HG03432 (cell line): ENCODE results near the gene LAMP2.

Source experiments
- ATAC-seq: cut with Tn5 transposase; IDR thresholded peaks from one replicate; pipeline ENCODE4 v1.9.1; 2021; ENCODE audit warnings: mild to moderate bottlenecking, moderate library complexity; ENCODE audit not compliant: unreplicated experiment

LAMP2 gene

DNA sequence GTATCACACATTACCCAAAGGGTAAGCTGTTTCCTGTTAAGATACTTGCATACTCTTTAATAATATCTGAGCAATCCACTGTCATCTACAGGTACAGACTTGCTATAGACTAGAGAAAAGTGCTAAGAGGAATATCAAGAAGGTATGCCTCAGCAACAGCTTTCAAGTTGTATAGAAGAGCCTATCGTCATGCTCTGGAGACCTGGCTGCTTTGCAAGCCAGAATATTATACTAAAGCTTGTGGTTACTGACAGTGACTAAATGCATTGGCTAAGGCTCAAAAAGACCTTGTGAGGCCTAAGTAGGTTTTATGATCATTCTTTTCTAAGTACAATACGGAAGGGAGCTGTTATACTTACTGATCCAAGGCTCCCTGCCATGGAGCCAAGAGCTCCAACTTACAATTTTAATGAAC lies 11.3 kb downstream of the LAMP2 start:
- ATAC-seq: peak; percentile 93

DNA sequence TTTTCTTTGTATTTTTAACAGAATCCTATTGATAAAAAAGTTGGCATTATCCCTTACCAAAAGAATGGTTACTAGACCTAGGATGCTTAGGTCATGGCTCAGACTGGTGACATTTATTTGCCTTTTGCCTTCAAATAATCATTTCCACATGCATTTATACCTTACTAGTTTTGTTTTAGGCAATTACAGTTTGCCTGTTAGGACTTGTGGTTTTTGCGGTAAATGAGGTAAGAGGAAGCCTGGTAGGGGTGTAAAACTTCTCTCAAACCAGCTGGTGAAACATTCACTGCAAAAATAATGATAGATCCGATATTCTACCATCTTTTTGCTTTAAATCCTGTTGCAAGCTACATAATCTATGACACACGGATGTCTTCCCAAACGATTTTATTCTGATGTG lies 12.1 kb downstream of the LAMP2 start:
- no peak for ATAC-seq

DNA sequence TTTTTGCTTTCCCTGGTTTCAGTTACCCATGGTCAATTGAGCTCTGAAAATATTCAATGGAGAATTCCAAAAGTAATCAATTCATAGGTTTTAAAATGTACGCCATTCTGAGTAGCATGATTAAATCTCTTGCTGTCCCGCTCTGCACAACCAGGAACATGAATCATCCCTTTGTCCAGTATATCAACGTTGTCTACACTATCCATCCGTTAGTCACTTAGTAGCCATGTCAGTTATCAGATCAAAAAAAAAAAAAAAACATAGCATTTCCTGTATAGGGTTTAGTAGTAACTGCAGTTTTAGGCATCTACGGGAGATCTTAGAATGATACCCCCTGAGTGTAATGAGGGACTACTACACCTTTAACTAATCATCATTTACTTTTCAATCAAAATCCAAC lies 15.1 kb downstream of the LAMP2 start:
- no peak for ATAC-seq

DNA sequence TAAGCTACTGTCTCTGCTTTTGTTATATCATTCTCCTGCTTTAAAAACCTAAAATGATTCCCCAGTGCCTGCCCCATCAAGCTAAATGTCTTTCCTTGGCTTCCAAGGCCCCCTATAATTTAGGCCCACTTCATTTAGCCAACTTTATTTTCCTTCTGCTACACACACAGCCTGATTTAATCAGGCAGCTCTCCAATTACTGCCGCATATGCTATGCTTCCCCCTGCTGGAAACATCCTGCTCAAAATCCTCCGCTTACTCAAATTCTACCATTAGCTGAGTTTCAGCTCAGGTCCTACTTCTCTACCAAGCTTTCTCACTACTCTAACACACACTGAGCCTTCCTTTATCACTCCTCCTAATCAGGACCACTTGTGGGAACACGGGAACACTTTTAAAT lies 17.0 kb downstream of the LAMP2 start:
- peak; percentile 42 for ATAC-seq

DNA sequence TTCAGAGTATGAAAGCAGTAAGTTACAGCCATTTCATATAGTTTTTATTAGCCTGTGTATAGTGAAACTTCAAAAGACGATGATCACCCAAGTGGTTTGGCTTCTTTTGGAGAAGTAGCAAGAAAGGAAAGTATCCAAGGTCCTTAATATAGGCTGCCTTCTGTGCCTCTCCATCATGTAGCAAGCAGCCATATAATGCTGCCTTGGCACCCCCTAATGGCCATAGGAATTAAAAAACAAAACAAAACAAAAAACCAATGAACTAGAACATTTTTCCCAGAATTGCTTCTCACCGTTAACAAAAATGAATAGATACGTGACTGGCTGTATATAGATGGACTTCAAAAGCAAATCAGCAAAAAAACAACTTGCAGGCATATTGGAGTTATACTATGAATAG lies 18.9 kb downstream of the LAMP2 start:
- no peak for ATAC-seq

DNA sequence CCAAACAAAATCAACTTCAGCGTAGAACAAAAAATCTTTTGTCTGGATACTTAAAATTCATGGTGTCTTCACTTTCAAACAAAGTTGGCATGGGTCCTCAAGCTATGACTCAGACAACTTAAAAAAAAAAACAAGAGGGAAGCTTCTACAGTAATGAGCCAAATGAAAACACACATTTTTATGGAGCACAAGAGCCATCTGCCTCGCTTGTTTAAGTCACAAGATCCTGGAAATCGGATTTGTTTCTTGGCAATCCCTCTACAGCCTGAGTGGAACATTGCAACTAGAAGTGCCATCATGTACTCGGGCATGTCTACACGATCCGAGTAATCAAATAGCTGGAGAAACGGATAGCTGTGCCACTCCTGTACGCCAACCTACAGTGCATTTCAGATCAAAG lies 22.6 kb downstream of the LAMP2 start:
- no peak for ATAC-seq

DNA sequence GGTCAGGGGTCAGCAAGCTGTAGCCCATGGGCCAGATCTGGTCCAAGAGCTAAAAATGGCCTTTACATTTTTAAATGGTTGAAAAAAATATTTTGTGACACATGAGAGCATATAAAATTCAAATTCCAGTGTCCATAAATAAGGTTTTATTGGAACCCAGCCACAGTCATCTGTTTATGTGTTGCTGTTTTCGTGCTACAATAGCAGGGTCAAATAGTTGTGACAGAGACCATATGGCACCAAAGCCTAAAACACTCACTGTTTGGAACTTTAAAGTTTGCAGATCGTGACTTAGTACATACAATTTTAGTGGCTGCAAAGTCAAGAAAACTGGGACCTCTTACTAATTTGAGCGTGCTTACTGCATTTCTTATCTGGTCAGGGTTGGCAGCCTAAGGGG lies 29.2 kb downstream of the LAMP2 start:
- ATAC-seq: no peak

DNA sequence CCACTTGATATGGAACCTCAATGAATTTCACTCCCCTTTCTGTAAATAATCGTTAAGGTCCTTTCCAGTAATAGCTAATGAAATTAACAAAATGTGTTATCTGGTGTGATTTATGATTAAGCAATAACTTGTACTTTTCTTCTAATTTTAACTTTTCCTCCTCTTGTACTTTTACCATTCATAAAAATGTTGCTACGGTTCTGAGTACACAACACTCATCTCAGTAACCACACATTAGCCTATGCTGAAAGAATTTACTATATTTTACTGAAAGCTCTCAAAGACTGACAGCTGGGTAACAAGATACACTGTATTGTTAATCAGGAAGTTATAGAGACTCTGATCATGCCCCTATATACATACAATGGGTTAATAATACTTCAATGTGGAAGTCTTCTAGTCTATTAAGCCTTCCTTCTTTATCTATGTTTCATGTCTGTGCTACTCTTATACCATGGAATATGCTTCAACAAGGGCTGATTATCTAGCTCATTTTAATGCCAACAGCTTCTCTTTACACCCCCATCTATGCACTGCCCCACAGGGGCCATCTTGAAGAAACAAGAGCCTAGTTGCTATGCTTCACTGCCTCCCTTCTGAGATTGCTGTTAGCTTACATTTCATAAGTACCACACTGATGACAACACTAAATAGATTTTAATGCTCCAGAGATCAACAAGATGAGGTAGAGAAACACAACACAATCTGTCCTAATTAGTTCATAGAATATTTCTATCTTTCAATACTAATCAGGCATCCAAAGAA lies 39.1 kb downstream of the LAMP2 start:
- peak; percentile 50 for ATAC-seq

DNA sequence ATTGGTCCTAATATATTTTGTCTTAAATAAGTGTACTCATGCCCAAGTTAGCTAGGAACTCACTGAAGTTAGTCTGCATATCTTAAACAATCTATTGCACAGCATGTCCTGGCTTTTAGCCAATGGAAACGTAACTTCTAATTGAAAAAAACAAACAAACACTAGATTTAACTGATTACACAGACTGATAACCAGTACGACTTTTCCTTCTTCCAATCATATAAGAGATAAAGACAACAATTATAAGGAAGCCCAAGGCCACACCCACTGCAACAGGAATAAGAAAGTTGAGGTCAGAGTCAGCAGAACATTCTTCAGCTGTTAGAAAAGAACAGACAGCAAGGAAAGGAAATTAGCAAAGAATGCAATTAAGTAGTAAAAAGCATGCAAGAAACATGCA lies 40.8 kb downstream of the LAMP2 start:
- ATAC-seq: no peak

DNA sequence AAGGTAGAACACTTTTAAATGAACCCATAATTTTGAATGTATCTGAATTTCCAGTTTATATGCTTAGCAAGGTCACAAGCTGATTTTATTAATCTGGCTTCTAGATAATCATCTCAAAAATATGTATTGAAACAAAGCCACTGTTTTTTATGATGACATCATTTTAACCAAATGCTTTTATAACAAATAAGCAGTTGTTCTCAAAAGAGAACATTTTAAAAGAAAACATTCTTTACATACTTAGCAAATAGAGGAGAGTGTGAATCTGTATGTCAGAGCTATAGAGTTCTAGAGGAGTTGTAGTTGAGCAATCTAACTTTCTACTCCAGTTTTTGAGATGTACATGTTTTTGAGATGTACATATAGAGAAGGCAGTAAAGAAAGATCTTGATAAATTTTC lies 42.5 kb downstream of the LAMP2 start:
- no peak for ATAC-seq

DNA sequence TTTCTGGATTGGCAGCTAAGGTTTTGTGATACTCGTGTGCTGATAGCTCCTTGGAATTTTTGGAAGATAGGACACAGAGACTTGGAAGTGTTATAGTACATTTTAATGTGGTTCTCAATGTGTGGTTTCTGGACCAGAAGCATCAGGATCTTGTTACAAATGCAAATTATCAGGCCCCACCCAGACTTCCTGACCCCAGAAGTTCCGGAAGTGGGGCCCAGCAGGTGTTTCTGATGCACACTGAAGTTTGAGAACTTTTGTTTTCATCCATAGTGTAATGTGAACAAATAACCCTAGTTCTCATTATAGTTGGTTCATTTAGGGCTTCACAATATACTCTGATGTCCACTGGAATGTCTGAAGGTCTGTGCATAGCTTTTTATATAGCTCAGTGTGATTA lies 49.6 kb downstream of the LAMP2 start:
- peak; percentile 65 for ATAC-seq

DNA sequence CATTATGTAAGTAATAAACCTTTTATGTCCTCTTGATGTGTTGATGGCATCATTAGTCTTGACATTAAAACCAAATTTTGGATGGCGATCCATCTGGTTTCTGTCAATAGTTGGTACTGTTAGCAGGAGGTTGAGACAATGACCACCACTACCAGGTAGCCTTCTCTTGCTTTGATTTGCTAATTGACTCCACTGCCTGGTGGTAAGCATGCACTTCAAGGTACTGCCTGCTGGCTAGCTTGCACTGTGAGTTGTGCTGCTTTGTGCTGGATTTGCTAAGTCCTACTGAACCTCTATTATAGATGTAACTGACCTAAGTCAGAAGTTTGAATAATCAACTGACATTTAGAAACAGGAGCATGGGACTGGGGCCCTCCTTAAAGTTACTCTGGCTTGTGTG lies 60.9 kb downstream of the LAMP2 start:
- no peak for ATAC-seq

DNA sequence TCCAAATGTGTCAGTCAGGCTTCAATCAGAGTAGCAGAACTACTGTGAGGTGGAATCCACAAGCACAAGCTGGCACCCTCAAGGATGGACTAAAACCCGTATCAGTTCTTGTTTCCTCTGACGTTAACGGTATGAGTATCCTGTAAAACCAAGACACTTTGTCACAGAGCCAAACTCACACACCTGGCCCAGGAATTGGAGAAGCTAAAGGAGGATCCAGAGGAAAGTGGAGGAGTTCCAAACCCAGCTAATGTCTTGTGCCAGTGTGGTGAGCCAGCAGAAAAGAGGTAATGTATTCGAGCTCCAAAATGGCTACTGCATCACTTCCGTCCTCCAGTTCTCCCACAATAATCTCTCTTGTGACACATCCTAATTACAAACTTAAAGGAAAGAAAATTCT lies 62.5 kb downstream of the LAMP2 start:
- no peak for ATAC-seq

DNA sequence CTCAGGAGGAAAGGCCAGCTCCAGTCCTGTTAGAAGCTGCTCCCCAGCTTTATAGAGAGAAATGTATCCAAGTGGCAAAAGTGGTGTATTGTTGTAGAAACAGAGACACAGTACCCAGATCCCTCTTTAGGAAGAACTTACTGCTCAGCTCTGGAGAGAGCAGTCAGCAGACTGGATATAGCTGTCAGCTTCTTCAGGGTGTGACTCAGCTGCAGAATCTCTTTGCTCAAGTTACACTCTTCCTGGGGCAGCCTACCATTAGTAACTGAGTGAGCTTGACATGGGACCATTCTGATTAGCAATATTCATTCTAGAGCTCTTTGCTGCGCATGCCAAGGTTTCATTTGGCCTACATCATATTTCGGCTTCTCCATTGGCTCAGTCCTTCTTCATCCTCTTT lies 66.7 kb downstream of the LAMP2 start:
- ATAC-seq: no peak

DNA sequence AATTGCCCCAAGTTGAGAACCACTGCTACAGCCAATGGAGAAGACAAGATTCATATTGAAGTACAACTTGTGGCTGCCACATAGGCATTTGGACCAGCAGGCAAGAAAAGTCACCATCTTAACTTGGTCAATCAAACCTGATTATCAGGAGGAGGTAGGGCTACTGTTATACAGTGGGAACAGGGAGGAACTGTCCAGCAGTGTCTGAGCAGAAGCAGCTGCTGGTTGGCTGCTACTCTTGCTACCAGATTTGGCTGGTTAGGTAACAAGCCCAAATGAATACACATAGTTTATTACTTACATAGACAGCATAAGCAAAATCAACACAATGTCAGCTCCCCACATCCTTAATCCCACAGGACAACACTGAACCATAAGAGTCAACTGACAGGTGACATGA lies 67.8 kb downstream of the LAMP2 start:
- no peak for ATAC-seq

DNA sequence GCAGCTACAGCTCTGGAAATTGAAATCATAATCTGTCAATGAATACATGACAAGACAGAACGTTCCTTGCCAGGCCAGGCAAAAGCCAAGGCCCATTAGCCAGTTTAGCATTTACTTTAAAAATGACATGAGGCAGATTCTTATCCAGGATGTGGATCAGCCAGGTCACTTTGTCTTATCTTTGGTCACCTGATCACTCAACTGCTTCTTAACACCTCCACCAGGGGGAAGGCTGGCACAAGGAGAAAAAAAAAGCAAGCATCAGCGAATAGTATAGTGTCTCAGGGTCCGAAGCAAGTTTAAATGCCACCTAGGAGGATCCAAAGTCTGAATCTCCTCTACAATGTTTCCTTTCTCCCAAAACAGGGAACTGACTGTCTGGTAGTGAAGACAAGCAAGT lies 88.4 kb downstream of the LAMP2 start:
- ATAC-seq: no peak

DNA sequence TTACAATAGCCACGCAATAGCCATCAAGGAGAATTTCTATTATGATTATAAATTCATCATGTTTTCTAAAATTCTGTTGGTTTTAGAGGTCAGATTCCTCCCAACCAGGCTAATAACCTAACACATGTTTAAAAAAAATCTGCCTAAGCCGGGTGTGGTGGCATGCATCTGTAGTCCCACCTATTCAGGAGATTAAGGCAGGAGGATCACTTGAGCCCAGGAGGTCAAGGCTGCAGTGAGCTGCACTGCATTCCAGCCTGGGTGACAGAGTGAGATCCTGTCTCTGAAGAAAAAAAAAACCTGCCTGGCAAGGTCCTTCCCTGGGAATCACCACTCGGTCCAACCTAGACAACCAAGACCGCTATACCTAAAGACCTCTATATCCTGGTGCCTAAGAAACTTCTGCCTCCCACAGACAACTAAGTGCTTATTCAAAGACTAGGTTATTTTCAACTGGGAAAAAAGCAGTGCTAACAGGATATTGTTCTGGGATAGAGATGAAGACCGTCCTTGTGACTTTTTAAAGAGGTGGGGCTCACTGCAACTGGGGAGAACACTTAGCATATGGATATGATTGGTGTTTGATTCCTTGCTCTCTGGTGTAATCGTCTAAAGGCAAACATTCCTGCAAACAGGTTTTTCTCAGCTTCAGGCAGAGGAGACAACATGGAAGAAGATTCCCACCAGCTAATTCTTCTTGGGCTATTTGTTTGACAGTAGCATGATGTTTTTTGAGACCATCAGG lies 89.0 kb downstream of the LAMP2 start:
- no peak for ATAC-seq

DNA sequence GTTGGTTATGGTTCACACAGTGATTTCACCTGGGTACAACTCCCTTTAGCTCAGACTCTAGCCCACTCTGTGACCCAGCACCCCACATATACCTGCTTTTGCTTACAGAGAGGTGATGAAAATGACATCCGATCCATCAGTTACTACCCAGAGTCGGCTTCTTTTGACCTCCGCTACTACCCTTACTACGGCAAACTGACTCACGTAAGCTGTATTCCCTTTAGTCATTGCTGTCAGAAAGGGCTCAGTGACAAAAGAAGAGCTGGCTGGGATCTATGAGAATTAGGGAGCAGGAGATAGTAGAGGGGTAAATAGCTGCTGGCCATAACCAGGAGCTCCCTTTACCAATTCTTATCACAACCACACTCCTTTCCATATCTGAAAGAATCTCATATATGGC lies 90.5 kb downstream of the LAMP2 start:
- no peak for ATAC-seq
